Skin epidermis (tissue), 12 donors: ENCODE measurements around the gene SNCAIP.

Experiments
- H3K27ac ChIP-seq, 21 experiments: fragments of 200-600 bp; sonication (generic) in 11 of 21; one replicate each; pipeline ENCODE4 v1.5.0; 2020; ENCODE audit warnings: mild to moderate bottlenecking in 3 of 21, inconsistent platforms in 2 of 21, moderate library complexity in 2 of 21
- H3K4me3 ChIP-seq, 7 experiments: fragments of 200-600 bp; sonication (generic) in 2 of 7; one replicate each; pipeline ENCODE4 v1.5.0; 2020; ENCODE audit warnings: inconsistent platforms in 2 of 7, mild to moderate bottlenecking in 2 of 7, moderate library complexity in 1 of 7

Gene SNCAIP

DNA sequence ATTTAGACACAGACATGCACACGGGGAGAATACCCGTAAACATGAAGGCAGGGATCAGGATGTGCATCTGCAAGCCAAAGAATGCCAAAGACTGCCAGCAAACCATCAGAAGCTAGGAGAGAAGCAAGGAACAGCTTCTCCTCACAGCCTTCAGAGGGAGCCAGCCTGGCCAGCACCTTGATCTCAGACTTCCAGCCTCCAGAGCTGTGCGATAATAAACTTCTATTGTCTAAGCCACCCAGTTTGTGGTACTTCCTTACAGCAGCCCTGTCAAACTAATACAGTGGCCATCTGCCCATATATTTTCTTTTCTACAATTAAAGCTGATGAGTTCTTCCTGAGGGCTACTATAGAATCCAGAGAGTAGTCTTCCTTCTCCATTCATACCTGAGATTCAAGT is 135.0 kb downstream of the SNCAIP start:
- Histone ChIP-seq H3K27ac (no peak overlapping the region), H3K4me3 (no peak overlapping the region)

DNA sequence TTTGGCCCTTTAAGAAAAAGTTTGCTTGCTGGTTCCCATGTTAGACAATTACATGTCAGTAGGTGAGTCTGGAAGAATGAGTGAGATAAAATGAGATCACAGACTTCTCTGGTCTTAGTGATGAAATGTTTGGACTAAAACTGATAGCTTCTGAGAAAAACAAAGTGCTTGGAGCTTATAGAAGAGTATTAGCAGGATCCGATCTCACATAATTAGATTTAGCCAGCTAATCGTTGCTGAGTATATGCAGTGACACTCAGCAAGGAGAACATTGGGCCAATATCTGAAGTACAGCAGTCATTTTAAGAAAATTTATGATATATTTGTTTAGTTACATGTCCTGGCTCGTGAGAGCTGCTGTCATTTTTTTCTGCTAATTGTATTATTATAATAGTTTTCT is 135.8 kb downstream of the SNCAIP start:
- Histone ChIP-seq H3K4me3 (no peak overlapping the region), H3K27ac (no peak overlapping the region)

DNA sequence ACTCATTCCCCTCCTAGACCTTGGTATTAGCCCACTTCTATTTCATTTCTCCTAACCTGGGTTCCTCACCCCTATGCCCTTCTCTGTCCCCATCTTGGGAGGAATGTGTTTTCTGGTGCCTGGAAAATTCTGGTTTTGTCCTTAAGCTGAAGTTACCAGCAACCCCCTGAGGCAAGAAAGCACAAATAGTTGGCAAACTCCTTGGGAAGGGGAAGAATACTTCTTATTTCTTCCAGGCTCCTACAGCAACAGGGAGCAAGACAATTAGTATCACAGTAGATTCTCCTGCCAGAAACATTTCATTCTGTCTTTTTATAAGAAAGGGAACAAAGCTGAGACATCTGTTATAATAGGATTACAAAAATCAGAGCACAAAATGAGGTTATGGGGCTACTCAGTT is 142.5 kb downstream of the SNCAIP start:
- no peak overlapping the region for H3K27ac ChIP-seq
- no peak overlapping the region for H3K4me3 ChIP-seq

DNA sequence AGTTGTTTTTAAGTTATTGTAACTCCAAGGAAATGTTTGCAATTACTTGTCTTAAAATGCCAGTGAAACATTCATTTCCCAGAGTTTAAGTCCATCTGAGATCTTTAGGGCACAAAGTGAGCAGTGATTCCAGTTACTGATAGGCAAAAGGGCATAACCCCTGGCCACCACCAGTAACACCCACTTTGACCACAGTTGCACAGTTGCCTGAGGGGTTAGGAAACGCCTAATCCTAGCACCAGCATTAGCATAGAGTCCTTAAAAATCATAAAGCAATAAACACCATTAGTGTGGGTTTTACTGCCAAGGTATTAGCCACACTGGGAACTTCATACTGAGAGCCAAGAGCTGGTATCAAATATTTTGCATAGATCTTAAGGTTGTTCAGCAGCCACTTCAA is 143.9 kb downstream of the SNCAIP start:
- H3K27ac ChIP-seq: no peak overlapping the region
- no peak overlapping the region for H3K4me3 ChIP-seq

DNA sequence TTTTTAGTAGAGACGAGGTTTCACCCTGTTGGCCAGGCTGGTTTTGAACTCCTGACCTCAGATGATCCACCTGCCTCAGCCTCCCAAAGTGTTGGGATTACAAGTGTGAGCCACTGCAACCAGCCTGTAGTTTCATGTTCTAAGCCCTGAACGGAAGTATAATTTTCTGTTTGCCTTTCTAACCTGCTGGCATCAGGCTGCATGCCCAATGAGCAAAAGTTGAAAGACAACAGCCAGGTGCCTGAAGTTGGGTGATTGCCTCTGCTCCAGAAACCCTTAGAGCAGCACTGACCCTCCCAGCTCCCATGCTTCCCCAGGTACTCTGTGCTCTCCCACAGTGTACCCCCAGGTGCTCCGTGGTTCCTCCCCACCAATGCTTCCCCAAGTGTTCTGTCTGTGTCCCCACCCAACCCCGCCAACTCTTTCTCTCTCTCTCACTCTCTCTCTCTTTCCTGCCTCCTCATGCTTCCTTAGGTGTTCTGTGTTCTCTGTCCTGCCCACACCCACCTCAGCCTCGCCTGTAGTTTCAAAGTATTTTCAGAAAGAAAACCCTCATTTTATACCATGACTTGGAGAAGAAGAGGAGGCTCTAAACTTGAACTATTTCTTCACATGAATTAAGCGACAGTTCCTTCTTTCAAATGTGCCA is 145.3 kb downstream of the SNCAIP start:
- no peak overlapping the region for H3K4me3 ChIP-seq
- no peak overlapping the region for H3K27ac ChIP-seq

GRCh38 chr5:122458278-122458872 is 146.3 kb downstream of the SNCAIP start:
- Histone ChIP-seq H3K4me3 (no peak overlapping the region), H3K27ac (no peak overlapping the region)

DNA sequence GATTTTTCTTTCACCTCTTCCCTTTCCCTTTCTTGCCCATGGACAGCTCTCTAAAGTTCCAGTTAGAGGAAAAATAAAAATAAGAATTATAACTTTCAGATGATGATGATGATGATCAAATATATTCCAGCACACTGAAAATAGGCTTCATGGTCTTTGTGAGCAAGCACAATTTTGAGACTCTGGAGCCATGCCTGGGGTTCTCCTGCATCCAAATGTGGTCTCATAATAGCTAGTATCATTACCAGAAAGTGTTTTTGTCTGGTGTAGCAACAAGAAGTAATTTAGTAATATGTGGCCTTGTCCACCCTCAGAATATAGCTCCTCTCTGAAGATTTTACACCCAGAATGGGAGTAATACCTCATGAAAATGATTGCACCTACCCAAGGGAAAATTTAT is 150.4 kb downstream of the SNCAIP start:
- no peak overlapping the region for H3K4me3 ChIP-seq
- H3K27ac ChIP-seq: no peak overlapping the region

DNA sequence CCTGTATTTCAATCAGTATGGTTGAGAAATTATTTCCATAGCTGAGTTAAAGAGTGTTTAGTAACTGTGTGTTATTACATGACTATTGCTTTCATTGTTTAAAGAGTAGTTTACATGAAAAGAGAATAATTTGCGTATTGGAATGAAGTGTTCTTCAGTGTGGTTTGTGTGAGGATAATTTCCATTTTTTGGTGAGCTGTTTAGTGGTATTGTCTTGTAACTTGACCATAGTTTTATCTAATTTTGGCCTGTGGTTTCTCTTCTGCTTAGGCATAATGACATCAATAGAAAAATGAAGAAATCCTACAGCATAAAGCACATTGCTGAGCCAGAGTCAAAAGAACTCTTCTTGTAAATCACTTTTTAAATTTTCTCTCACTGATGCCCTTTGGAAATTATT is 151.2 kb downstream of the SNCAIP start:
- Histone ChIP-seq H3K27ac (no peak overlapping the region), H3K4me3 (no peak overlapping the region)

- no peak overlapping the region for H3K4me3 ChIP-seq
- no peak overlapping the region for H3K27ac ChIP-seq
These were observed 152.2 kb downstream of the SNCAIP start for GRCh38 chr5:122464191-122464590.

- Histone ChIP-seq H3K4me3 (no peak overlapping the region), H3K27ac (no peak overlapping the region)
These were observed 153.1 kb downstream of the SNCAIP start for GRCh38 chr5:122465031-122465577.

GRCh38 chr5:122465994-122466393 is 154.0 kb downstream of the SNCAIP start:
- H3K27ac ChIP-seq: no peak overlapping the region
- no peak overlapping the region for H3K4me3 ChIP-seq

- H3K27ac ChIP-seq: no peak overlapping the region
- no peak overlapping the region for H3K4me3 ChIP-seq
These were observed 156.5 kb downstream of the SNCAIP start for GRCh38 chr5:122468351-122469116.

GRCh38 chr5:122469384-122469919 is 157.4 kb downstream of the SNCAIP start:
- no peak overlapping the region for H3K27ac ChIP-seq
- H3K4me3 ChIP-seq: no peak overlapping the region

- Histone ChIP-seq H3K27ac (no peak overlapping the region), H3K4me3 (no peak overlapping the region)
These were observed 158.3 kb downstream of the SNCAIP start for GRCh38 chr5:122470365-122470764.

GRCh38 chr5:122471031-122471751 is 159.2 kb downstream of the SNCAIP start:
- Histone ChIP-seq H3K4me3 (no peak overlapping the region), H3K27ac (no peak overlapping the region)

DNA sequence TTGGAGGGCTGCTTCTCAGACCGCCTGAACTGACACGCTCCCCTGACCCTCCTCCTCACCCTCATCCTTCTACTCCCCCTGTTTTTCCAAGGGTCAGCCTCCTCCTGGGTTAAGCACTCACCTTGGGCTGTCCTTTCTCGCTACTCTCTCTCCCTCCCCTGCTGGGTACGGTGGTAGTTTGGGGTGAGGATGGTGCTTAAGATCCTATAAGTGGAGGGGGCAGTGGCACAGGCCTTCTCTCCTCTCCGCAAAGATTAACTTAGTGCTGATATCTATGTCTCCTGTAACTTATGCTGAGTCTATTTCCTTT is 159.7 kb downstream of the SNCAIP start:
- H3K4me3 ChIP-seq: no peak overlapping the region
- no peak overlapping the region for H3K27ac ChIP-seq

DNA sequence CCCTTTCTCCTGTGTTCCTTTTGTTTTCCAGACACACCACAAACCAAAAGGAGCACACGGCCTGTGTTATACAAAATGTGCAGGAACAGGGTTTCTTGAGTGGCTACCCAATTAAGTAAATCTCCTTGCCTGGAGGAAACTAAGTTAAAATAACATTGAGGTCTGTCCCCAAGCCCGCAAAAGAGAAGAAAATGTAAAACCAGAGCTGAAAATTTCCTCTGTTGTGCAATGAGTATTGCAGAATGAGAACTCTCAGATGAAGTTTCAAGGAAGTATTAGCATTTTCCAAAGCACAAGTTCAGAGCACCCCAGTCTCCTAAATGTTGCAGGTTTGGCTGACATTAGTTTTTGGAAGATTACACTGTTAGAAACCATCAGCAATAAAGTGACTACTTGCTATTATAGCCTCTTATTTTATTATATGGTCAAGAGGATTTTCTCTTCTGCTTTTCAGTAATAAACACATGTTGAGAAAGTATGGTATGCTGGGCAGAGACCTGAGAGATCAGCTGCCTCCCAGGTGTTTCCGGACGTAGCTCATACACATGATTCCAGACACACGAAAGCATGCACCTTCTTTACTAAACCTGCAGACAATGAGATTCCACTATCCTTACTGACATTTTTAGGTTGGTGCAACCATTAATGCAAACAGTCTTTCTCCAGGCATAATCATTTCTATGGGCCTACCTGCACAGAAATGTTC is 161.3 kb downstream of the SNCAIP start:
- Histone ChIP-seq H3K27ac (no peak overlapping the region), H3K4me3 (no peak overlapping the region)

- H3K4me3 ChIP-seq: no peak overlapping the region
These were observed 161.9 kb downstream of the SNCAIP start for GRCh38 chr5:122473941-122474340.

GRCh38 chr5:122478741-122479442 is 166.9 kb downstream of the SNCAIP start:
- H3K27ac ChIP-seq: no peak overlapping the region

More at GRCh38 chr5:122473941-122474340, 161.9 kb downstream of the SNCAIP start:
- H3K27ac ChIP-seq: no peak overlapping the region

More at GRCh38 chr5:122478741-122479442, 166.9 kb downstream of the SNCAIP start:
- no peak overlapping the region for H3K4me3 ChIP-seq
